SHP77 treated with DMSO at 0.1 percent for 48 hours (cell line): ENCODE data around the gene HSD17B14.
"Not testable (repeated sequence)": the region's sequence is repeated elsewhere in the genome, so short reads cannot be mapped to it uniquely, and the experiment has no call there.

Source experiments
- DNase-seq: peaks from one replicate; lab custom pipeline; 2025; lab: John Stamatoyannopoulos, UW

The HSD17B14 gene

GRCh38 chr19:48796298-48797083 is 39.8 kb downstream of the HSD17B14 start:
- no peak for DNase-seq

GRCh38 chr19:48795685-48796070 is 40.6 kb downstream of the HSD17B14 start:
- no peak for DNase-seq

- DNase-seq: peak; percentile 76
These were observed 41.1 kb downstream of the HSD17B14 start for GRCh38 chr19:48795055-48795684.

- DNase-seq: no peak
These were observed 42.0 kb downstream of the HSD17B14 start for GRCh38 chr19:48794291-48794690.

GRCh38 chr19:48793271-48793670 is 43.0 kb downstream of the HSD17B14 start:
- DNase-seq: no peak

GRCh38 chr19:48787331-48787730 is 49.0 kb downstream of the HSD17B14 start:
- DNase-seq: not testable (repeated sequence)

GRCh38 chr19:48786422-48786821 is 49.9 kb downstream of the HSD17B14 start:
- DNase-seq: not testable (repeated sequence)

GRCh38 chr19:48784527-48784926 is 51.8 kb downstream of the HSD17B14 start:
- DNase-seq: no peak

GRCh38 chr19:48780631-48781391 is 55.5 kb downstream of the HSD17B14 start:
- DNase-seq: peak; percentile 8

GRCh38 chr19:48779636-48780035 is 56.7 kb downstream of the HSD17B14 start:
- no peak for DNase-seq

- DNase-seq: no peak
These were observed 58.6 kb downstream of the HSD17B14 start for GRCh38 chr19:48777720-48778119.

GRCh38 chr19:48777139-48777538 is 59.2 kb downstream of the HSD17B14 start:
- DNase-seq: no peak

GRCh38 chr19:48772503-48772953 is 63.8 kb downstream of the HSD17B14 start:
- DNase-seq: no peak

- no peak for DNase-seq
These were observed 65.4 kb downstream of the HSD17B14 start for GRCh38 chr19:48770734-48771472.

GRCh38 chr19:48770266-48770665 is 66.0 kb downstream of the HSD17B14 start:
- DNase-seq: no peak

- DNase-seq: no peak
These were observed 67.1 kb downstream of the HSD17B14 start for GRCh38 chr19:48768994-48769713.

- DNase-seq: not testable (repeated sequence)
These were observed 68.0 kb downstream of the HSD17B14 start for GRCh38 chr19:48768171-48768753.

GRCh38 chr19:48765816-48766215 is 70.5 kb downstream of the HSD17B14 start:
- DNase-seq: not testable (repeated sequence)
